Spleen (tissue), 11 donors: ENCODE data around the gene AP1AR. TPM values are rescaled to one million over a fixed set of nuclear protein-coding genes. Genes with fewer than 3 reads are reported as not detected.

Experiments used
- DNase-seq: peaks from one replicate; pipeline ENCODE4 v3.0.0-alpha.2; 2020
- H3K27ac ChIP-seq, 8 donors: fragments of 200-600 bp; sonication (generic) in 7 of 8; 1 replicate in 4 of 8; 2 replicates in 4 of 8; pipeline versions ENCODE4 v1.5.0 to v1.8.0; 2016 to 2021; ENCODE audit warnings: inconsistent platforms in 4 of 8, mild to moderate bottlenecking in 4 of 8, moderate library complexity in 1 of 8
- H3K27me3 ChIP-seq, 7 donors: fragments of 200-600 bp; sonication (generic) in 6 of 7; replicated peaks in 1 of 7; 1 replicate in 4 of 7; 2 replicates in 3 of 7; pipeline versions ENCODE4 v1.5.0 to v1.8.0; 2016 to 2021; ENCODE audit warnings: inconsistent platforms in 3 of 7, mild to moderate bottlenecking in 1 of 7
- H3K36me3 ChIP-seq, 6 donors: fragments of 200-600 bp; sonication (generic) in 5 of 6; 1 replicate in 4 of 6; 2 replicates in 2 of 6; pipeline versions ENCODE4 v1.5.0 to v1.8.0; 2016 to 2021; ENCODE audit warnings: inconsistent platforms in 2 of 6
- H3K4me1 ChIP-seq, 6 donors: fragments of 200-600 bp; sonication (generic) in 5 of 6; 1 replicate in 3 of 6; 2 replicates in 3 of 6; pipeline versions ENCODE4 v1.5.0 to v1.8.0; 2016 to 2021; ENCODE audit warnings: inconsistent platforms in 3 of 6
- H3K4me3 ChIP-seq, 8 donors: fragments of 200-600 bp; sonication (generic) in 7 of 8; 1 replicate in 4 of 8; 2 replicates in 4 of 8; pipeline versions ENCODE4 v1.5.0 to v1.8.0; 2016 to 2021; ENCODE audit warnings: inconsistent platforms in 4 of 8, mild to moderate bottlenecking in 4 of 8, moderate library complexity in 2 of 8
- H3K9me3 ChIP-seq, 8 donors: fragments of 200-600 bp; sonication (generic) in 7 of 8; 1 replicate in 4 of 8; 2 replicates in 4 of 8; pipeline versions ENCODE4 v1.5.0 to v1.8.0; 2016 to 2021; ENCODE audit warnings: inconsistent platforms in 4 of 8
- POLR2A ChIP-seq, 3 donors: fragments of 450-650 bp; IDR thresholded peaks; one replicate each; pipeline ENCODE4 v1.5.1; 2017; ENCODE audit warnings: antibody characterized with exemption in 3 of 3, mild to moderate bottlenecking in 1 of 3
- POLR2AphosphoS5 ChIP-seq, 3 donors: sonication (generic); formaldehyde crosslinking; IDR thresholded peaks; one replicate each; pipeline ENCODE4 v1.5.1; 2017; ENCODE audit warnings: antibody characterized with exemption in 3 of 3
- WGBS, 5 donors: extraction: QIAGEN DNeasy Blood & Tissue Kit in 3 of 5; methylation state at CpG; one replicate each; pipeline versions ENCODE4 v1.1.5 to v1.1.7; 2013 to 2018; 5-methylcytosine and 5-hydroxymethylcytosine counted together
- intact Hi-C: fragments of 100-400 bp; cut with DNase I; formaldehyde crosslinking; loops from one replicate; pipeline ENCODE4 v1.15.0; 2023; ENCODE audit warnings: low total_unique reads
- polyA plus RNA-seq, 3 donors: library from polyadenylated mRNA; stranded (reverse); fragments of 200-250 nt; gene quantifications; one replicate each; pipeline ENCODE4 v1.2.1, GENCODE V29; 2013
- total RNA-seq, 7 donors: library from RNA; depleted of rRNA in 3 of 7; stranded (reverse); fragments of >200 nt in 3 of 7; fragmentation: NEBNext Ultra II Directional in 4 of 7; extraction: Animal tissue kit (Norgen Biotek cat#: 25700) in 4 of 7; gene quantifications; one replicate each; pipeline versions ENCODE4 v1.1.0 to v1.2.1, GENCODE V29; 2016 to 2021
- TF ChIP-seq, protein P1 (sequence below), 11 experiments: fragments of 200-600 bp in 7 of 11; fragments of 450-650 bp in 4 of 11; sonication (generic) in 4 of 11; IDR thresholded peaks in 8 of 11; conservative IDR thresholded peaks in 3 of 11; 1 replicate in 7 of 11; 2 replicates in 4 of 11; pipeline versions ENCODE4 v1.4.0 to v1.8.0; 2016 to 2021; ENCODE audit warnings: antibody characterized with exemption in 11 of 11, inconsistent platforms in 4 of 11, mild to moderate bottlenecking in 1 of 11
- donor health status: healthy with polysubstance abuse.
- donor health status: DM: no; HTN: no; CAD: no; lungs with moderate emphysema.
- donor health status: DM: no; HTN: no; CAD: no.
- donor health status: Bipolar disorder and iron deficiency.
- donor health status: healthy.
- donor health status: DM: no; HTN: no; CAD: no.
- donor health status: DM: yes; HTN: yes; CAD: no.

Gene AP1AR
- total and polyA plus RNA-seq, 10 donors, result 9.7 to 32.4 (median 21.5) TPM

GRCh38 chr4:112234952-112235609 lies 3.5 kb downstream of the AP1AR start:
- DNase-seq, result no peak
- 64 to 84% (median 74%) methylated on average over 3 of the region's 3 CpGs for WGBS, 5 donors
- no peaks in the 10 kb centered on the region for H3K27me3 ChIP-seq
- H3K27ac ChIP-seq, result no peak overlapping the region
- intact Hi-C loops, result no loop called here
- H3K4me1 ChIP-seq, result peaks cover 12 to 54% (median 34%) of the 10 kb centered on the region in 6 donors
- no peak overlapping the region for H3K4me3 ChIP-seq
- no peaks in the 10 kb centered on the region for H3K9me3 ChIP-seq
- H3K36me3 ChIP-seq, result peaks cover 0 to 3% (median 0%) of the 10 kb centered on the region in 6 donors
- TF ChIP-seq, protein P1, sequence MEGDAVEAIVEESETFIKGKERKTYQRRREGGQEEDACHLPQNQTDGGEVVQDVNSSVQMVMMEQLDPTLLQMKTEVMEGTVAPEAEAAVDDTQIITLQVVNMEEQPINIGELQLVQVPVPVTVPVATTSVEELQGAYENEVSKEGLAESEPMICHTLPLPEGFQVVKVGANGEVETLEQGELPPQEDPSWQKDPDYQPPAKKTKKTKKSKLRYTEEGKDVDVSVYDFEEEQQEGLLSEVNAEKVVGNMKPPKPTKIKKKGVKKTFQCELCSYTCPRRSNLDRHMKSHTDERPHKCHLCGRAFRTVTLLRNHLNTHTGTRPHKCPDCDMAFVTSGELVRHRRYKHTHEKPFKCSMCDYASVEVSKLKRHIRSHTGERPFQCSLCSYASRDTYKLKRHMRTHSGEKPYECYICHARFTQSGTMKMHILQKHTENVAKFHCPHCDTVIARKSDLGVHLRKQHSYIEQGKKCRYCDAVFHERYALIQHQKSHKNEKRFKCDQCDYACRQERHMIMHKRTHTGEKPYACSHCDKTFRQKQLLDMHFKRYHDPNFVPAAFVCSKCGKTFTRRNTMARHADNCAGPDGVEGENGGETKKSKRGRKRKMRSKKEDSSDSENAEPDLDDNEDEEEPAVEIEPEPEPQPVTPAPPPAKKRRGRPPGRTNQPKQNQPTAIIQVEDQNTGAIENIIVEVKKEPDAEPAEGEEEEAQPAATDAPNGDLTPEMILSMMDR (IDR thresholded peaks at IDR 0.05 in 8 of 11, conservative IDR thresholded peaks at IDR 0.05 in 3 of 11), result peak; percentile 11 to 86 (median 69)
- TF ChIP-seq POLR2AphosphoS5 (IDR thresholded peaks at IDR 0.05), result no peak

DNA sequence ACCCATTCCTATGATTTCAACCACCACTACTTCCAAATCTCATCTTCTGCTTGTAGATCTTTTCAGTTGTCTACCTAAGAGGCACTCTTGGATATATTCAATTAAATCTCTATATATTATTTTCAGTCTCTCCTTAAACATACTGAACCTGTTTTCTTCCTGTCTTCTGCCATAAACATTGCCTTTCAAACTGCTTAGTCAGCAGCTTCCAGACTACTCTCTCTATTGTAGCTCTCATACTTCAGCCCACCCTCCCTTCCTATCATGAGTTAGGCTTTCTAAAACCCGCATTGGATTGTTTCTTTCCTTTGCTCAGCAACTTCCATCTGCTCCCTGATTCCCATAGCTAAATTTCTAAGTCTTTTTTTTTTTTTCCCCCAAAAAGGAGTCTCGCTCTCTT lies 4.5 kb downstream of the AP1AR start:
- intact Hi-C loops, result no loop called here
- TF ChIP-seq POLR2AphosphoS5 (IDR thresholded peaks at IDR 0.05) (no peak), POLR2A (IDR thresholded peaks at IDR 0.05) (no peak)
- TF ChIP-seq, protein P1 (IDR thresholded peaks at IDR 0.05 in 8 of 11, conservative IDR thresholded peaks at IDR 0.05 in 3 of 11), result no peak
- H3K27me3 ChIP-seq, result no peaks in the 10 kb centered on the region
- H3K9me3 ChIP-seq, result no peaks in the 10 kb centered on the region
- H3K36me3 ChIP-seq, result peaks cover 0 to 9% (median 0%) of the 10 kb centered on the region in 6 donors
- peaks cover 12 to 45% (median 25%) of the 10 kb centered on the region in 6 donors for H3K4me1 ChIP-seq
- 80 to 94% (median 89%) methylated on average over 2 of the region's 2 CpGs for WGBS, 5 donors
- no peak overlapping the region for H3K27ac ChIP-seq
- H3K4me3 ChIP-seq, result no peak overlapping the region
- DNase-seq, result no peak

- intact Hi-C loops, result no loop called here
- 91 to 98% (median 97%) methylated on average over 2 of the region's 2 CpGs for WGBS, 5 donors
- H3K27ac ChIP-seq, result no peak overlapping the region
- H3K27me3 ChIP-seq, result no peaks in the 10 kb centered on the region
- peaks cover 0 to 34% (median 10%) of the 10 kb centered on the region in 6 donors for H3K4me1 ChIP-seq
- peaks cover 0 to 9% (median 0%) of the 10 kb centered on the region in 6 donors for H3K36me3 ChIP-seq
- no peak for TF ChIP-seq POLR2A (IDR thresholded peaks at IDR 0.05)
- TF ChIP-seq POLR2AphosphoS5 (IDR thresholded peaks at IDR 0.05), result no peak
- TF ChIP-seq, protein P1 (IDR thresholded peaks at IDR 0.05 in 8 of 11, conservative IDR thresholded peaks at IDR 0.05 in 3 of 11), result no peak
- H3K4me3 ChIP-seq, result no peak overlapping the region
- no peaks in the 10 kb centered on the region for H3K9me3 ChIP-seq
- DNase-seq, result no peak
Measured at GRCh38 chr4:112238833-112239232, 7.2 kb downstream of the AP1AR start.

GRCh38 chr4:112245383-112245782 lies 13.8 kb downstream of the AP1AR start:
- peaks cover 0 to 5% (median 0%) of the 10 kb centered on the region in 6 donors for H3K36me3 ChIP-seq
- intact Hi-C loops, result no loop called here
- WGBS, 5 donors, result 91 to 99% (median 97%) methylated on average over 2 of the region's 2 CpGs

More at GRCh38 chr4:112245383-112245782, 13.8 kb downstream of the AP1AR start:
- no peaks in the 10 kb centered on the region for H3K27me3 ChIP-seq
- DNase-seq, result no peak
- TF ChIP-seq POLR2A (IDR thresholded peaks at IDR 0.05), result no peak
- TF ChIP-seq, protein P1 (IDR thresholded peaks at IDR 0.05 in 8 of 11, conservative IDR thresholded peaks at IDR 0.05 in 3 of 11), result no peak
- no peak for TF ChIP-seq POLR2AphosphoS5 (IDR thresholded peaks at IDR 0.05)
- H3K4me3 ChIP-seq, result no peak overlapping the region
- no peak overlapping the region for H3K27ac ChIP-seq
- peaks cover 0 to 15% (median 0%) of the 10 kb centered on the region in 6 donors for H3K4me1 ChIP-seq
- no peaks in the 10 kb centered on the region for H3K9me3 ChIP-seq
